ENCODE results near the gene HDGF. TPM values are rescaled to one million over a fixed set of nuclear protein-coding genes. Genes with fewer than 3 reads are reported as not detected.

Gene HDGF
- polyA plus RNA-seq (2013, experiment 1 of 2), result 388 TPM
- polyA plus RNA-seq (2013, experiment 2 of 2), result 388 TPM

GRCh38 chr1:156751451-156751756, at the start of gene HDGF:
TSS of gene HDGF (minus strand) at chr1:156751675. CDS start at chr1:156751429, 246 bp downstream.
- Histone ChIP-seq H3K4me2 (ENCODE audit: low read length) (peak within 1 kb of the TSS; percentile 88), H3K4me1 (ENCODE audit: control insufficient read depth, low read depth, low read length) (peaks cover 22% of the 10 kb centered on the region), H3K4me3 (ENCODE audit: low read length) (peak within 1 kb of the TSS; percentile 92), H3K4ac (ENCODE audit: low read depth, low read length) (peak within 1 kb of the TSS; percentile 96), H4K8ac (ENCODE audit: low read depth, low read length) (peak within 1 kb of the TSS; percentile 31), H4K5ac (ENCODE audit: low read length) (peak within 1 kb of the TSS; percentile 68), H3K27ac (ENCODE audit: low read depth, low read length) (peak within 1 kb of the TSS; percentile 93), H2AK5ac (ENCODE audit: low read length) (peak within 1 kb of the TSS; percentile 2), H3K79me2 (ENCODE audit: control insufficient read depth, insufficient read depth, low read length) (peaks cover 54% of the 10 kb centered on the region), H2BK5ac (ENCODE audit: low read length) (peak within 1 kb of the TSS; percentile 75), H2BK15ac (replicated peaks; ENCODE audit: low read depth) (no peak within 1 kb of the TSS), H2BK120ac (ENCODE audit: low read depth, low read length) (peak within 1 kb of the TSS; percentile 86), H3K56ac (ENCODE audit: low read length) (peak within 1 kb of the TSS; percentile 98), H3K27me3 (ENCODE audit: insufficient read depth, low read length, poor library complexity) (no peaks in the 10 kb centered on the region), H3K18ac (ENCODE audit: low read length) (peak within 1 kb of the TSS; percentile 96), H3K23ac (ENCODE audit: low read length) (peak within 1 kb of the TSS; percentile 95), H3K79me1 (ENCODE audit: low read length) (peaks cover 5% of the 10 kb centered on the region), H3K36me3 (ENCODE audit: control insufficient read depth, insufficient read depth, low read length) (peaks cover 2% of the 10 kb centered on the region), H3K9ac (ENCODE audit: low read length) (peak within 1 kb of the TSS; percentile 97)
- no CpG with 5 or more reads among the region's 48 CpGs for WGBS (ENCODE audit: extremely low coverage, insufficient coverage, low lambda C conversion rate)
- no peak for DNase-seq

- H3K79me2 ChIP-seq (ENCODE audit: control insufficient read depth, insufficient read depth, low read length), result no peaks in the 10 kb centered on the region
- H3K18ac ChIP-seq (ENCODE audit: low read length), result no peak overlapping the region
- WGBS (ENCODE audit: extremely low coverage, insufficient coverage, low lambda C conversion rate), result no CpG with 5 or more reads among the region's 4 CpGs
- H3K4ac ChIP-seq (ENCODE audit: low read depth, low read length), result no peak overlapping the region
- no peak overlapping the region for H4K8ac ChIP-seq (ENCODE audit: low read depth, low read length)
- H2BK15ac ChIP-seq (replicated peaks; ENCODE audit: low read depth), result no peak overlapping the region
- no peak overlapping the region for H3K56ac ChIP-seq (ENCODE audit: low read length)
- H4K5ac ChIP-seq (ENCODE audit: low read length), result no peak overlapping the region
- H3K4me3 ChIP-seq (ENCODE audit: low read length), result no peak overlapping the region
- no peak overlapping the region for H2BK5ac ChIP-seq (ENCODE audit: low read length)
- H3K4me2 ChIP-seq (ENCODE audit: low read length), result no peak overlapping the region
- no peak overlapping the region for H3K23ac ChIP-seq (ENCODE audit: low read length)
- no peak overlapping the region for H2AK5ac ChIP-seq (ENCODE audit: low read length)
- H3K4me1 ChIP-seq (ENCODE audit: control insufficient read depth, low read depth, low read length), result peaks cover 6% of the 10 kb centered on the region
- peaks cover 20% of the 10 kb centered on the region for H3K36me3 ChIP-seq (ENCODE audit: control insufficient read depth, insufficient read depth, low read length)
- peak overlapping the region; percentile 71 for H3K27ac ChIP-seq (ENCODE audit: low read depth, low read length)
- peak; percentile 93 for DNase-seq
- no peaks in the 10 kb centered on the region for H3K79me1 ChIP-seq (ENCODE audit: low read length)
- no peak overlapping the region for H3K9ac ChIP-seq (ENCODE audit: low read length)
- H3K27me3 ChIP-seq (ENCODE audit: insufficient read depth, low read length, poor library complexity), result no peaks in the 10 kb centered on the region
- H2BK120ac ChIP-seq (ENCODE audit: low read depth, low read length), result no peak overlapping the region
Observed at GRCh38 chr1:156797212-156797871, 45.9 kb upstream of the HDGF start.

- WGBS (ENCODE audit: extremely low coverage, insufficient coverage, low lambda C conversion rate), result no CpG with 5 or more reads among the region's 8 CpGs
- Histone ChIP-seq H3K36me3 (ENCODE audit: control insufficient read depth, insufficient read depth, low read length) (peaks cover 23% of the 10 kb centered on the region), H4K5ac (ENCODE audit: low read length) (no peak overlapping the region)
Observed at GRCh38 chr1:156796340-156797097, 45.0 kb upstream of the HDGF start.

GRCh38 chr1:156795787-156796186, 44.3 kb upstream of the HDGF start:
- H3K4me3 ChIP-seq (ENCODE audit: low read length), result no peak overlapping the region
- peak overlapping the region; percentile 13 for H3K27ac ChIP-seq (ENCODE audit: low read depth, low read length)
- DNase-seq, result no peak
- no peak overlapping the region for H3K23ac ChIP-seq (ENCODE audit: low read length)
- H3K4me1 ChIP-seq (ENCODE audit: control insufficient read depth, low read depth, low read length), result peaks cover 6% of the 10 kb centered on the region
- H3K4ac ChIP-seq (ENCODE audit: low read depth, low read length), result no peak overlapping the region
- peaks cover 27% of the 10 kb centered on the region for H3K36me3 ChIP-seq (ENCODE audit: control insufficient read depth, insufficient read depth, low read length)
- no peak overlapping the region for H3K9ac ChIP-seq (ENCODE audit: low read length)
- H2BK15ac ChIP-seq (replicated peaks; ENCODE audit: low read depth), result no peak overlapping the region
- no peak overlapping the region for H4K5ac ChIP-seq (ENCODE audit: low read length)
- no peak overlapping the region for H3K56ac ChIP-seq (ENCODE audit: low read length)
- H2BK5ac ChIP-seq (ENCODE audit: low read length), result no peak overlapping the region
- H3K27me3 ChIP-seq (ENCODE audit: insufficient read depth, low read length, poor library complexity), result no peaks in the 10 kb centered on the region
- H4K8ac ChIP-seq (ENCODE audit: low read depth, low read length), result no peak overlapping the region
- no peak overlapping the region for H3K18ac ChIP-seq (ENCODE audit: low read length)
- no peak overlapping the region for H3K4me2 ChIP-seq (ENCODE audit: low read length)
- H3K79me1 ChIP-seq (ENCODE audit: low read length), result peaks cover 5% of the 10 kb centered on the region
- no peaks in the 10 kb centered on the region for H3K79me2 ChIP-seq (ENCODE audit: control insufficient read depth, insufficient read depth, low read length)
- no CpG with 5 or more reads among the region's 7 CpGs for WGBS (ENCODE audit: extremely low coverage, insufficient coverage, low lambda C conversion rate)
- no peak overlapping the region for H2BK120ac ChIP-seq (ENCODE audit: low read depth, low read length)
- no peak overlapping the region for H2AK5ac ChIP-seq (ENCODE audit: low read length)

More at GRCh38 chr1:156796340-156797097, 45.0 kb upstream of the HDGF start:
- Histone ChIP-seq H2AK5ac (ENCODE audit: low read length) (no peak overlapping the region), H3K79me2 (ENCODE audit: control insufficient read depth, insufficient read depth, low read length) (no peaks in the 10 kb centered on the region), H3K4me3 (ENCODE audit: low read length) (no peak overlapping the region), H3K79me1 (ENCODE audit: low read length) (no peaks in the 10 kb centered on the region), H2BK5ac (ENCODE audit: low read length) (no peak overlapping the region), H3K9ac (ENCODE audit: low read length) (no peak overlapping the region), H3K27ac (ENCODE audit: low read depth, low read length) (peak overlapping the region; percentile 71), H4K8ac (ENCODE audit: low read depth, low read length) (no peak overlapping the region), H2BK15ac (replicated peaks; ENCODE audit: low read depth) (no peak overlapping the region), H3K18ac (ENCODE audit: low read length) (peak overlapping the region; percentile 28), H2BK120ac (ENCODE audit: low read depth, low read length) (no peak overlapping the region), H3K23ac (ENCODE audit: low read length) (no peak overlapping the region), H3K4ac (ENCODE audit: low read depth, low read length) (no peak overlapping the region), H3K4me1 (ENCODE audit: control insufficient read depth, low read depth, low read length) (peaks cover 6% of the 10 kb centered on the region), H3K56ac (ENCODE audit: low read length) (peak overlapping the region; percentile 35), H3K27me3 (ENCODE audit: insufficient read depth, low read length, poor library complexity) (no peaks in the 10 kb centered on the region), H3K4me2 (ENCODE audit: low read length) (no peak overlapping the region)
- DNase-seq, result peak; percentile 54

GRCh38 chr1:156795374-156795733, 43.9 kb upstream of the HDGF start:
- Histone ChIP-seq H4K5ac (ENCODE audit: low read length) (no peak overlapping the region), H3K79me2 (ENCODE audit: control insufficient read depth, insufficient read depth, low read length) (no peaks in the 10 kb centered on the region), H3K56ac (ENCODE audit: low read length) (no peak overlapping the region), H3K79me1 (ENCODE audit: low read length) (peaks cover 5% of the 10 kb centered on the region), H3K27ac (ENCODE audit: low read depth, low read length) (no peak overlapping the region), H3K4me2 (ENCODE audit: low read length) (no peak overlapping the region), H3K4me3 (ENCODE audit: low read length) (no peak overlapping the region), H3K4me1 (ENCODE audit: control insufficient read depth, low read depth, low read length) (peaks cover 6% of the 10 kb centered on the region), H4K8ac (ENCODE audit: low read depth, low read length) (no peak overlapping the region), H2BK15ac (replicated peaks; ENCODE audit: low read depth) (no peak overlapping the region), H3K18ac (ENCODE audit: low read length) (no peak overlapping the region), H2BK5ac (ENCODE audit: low read length) (no peak overlapping the region), H3K23ac (ENCODE audit: low read length) (no peak overlapping the region), H3K27me3 (ENCODE audit: insufficient read depth, low read length, poor library complexity) (no peaks in the 10 kb centered on the region), H3K4ac (ENCODE audit: low read depth, low read length) (no peak overlapping the region), H2BK120ac (ENCODE audit: low read depth, low read length) (no peak overlapping the region), H3K36me3 (ENCODE audit: control insufficient read depth, insufficient read depth, low read length) (peaks cover 26% of the 10 kb centered on the region), H3K9ac (ENCODE audit: low read length) (no peak overlapping the region), H2AK5ac (ENCODE audit: low read length) (no peak overlapping the region)
- no CpG with 5 or more reads among the region's 5 CpGs for WGBS (ENCODE audit: extremely low coverage, insufficient coverage, low lambda C conversion rate)
- DNase-seq, result no peak

Data from mesendoderm (in vitro differentiated cells).